Activated CD8-positive, alpha-beta memory T cell treated with anti-CD3 and anti-CD28 coated beads for 24 hours (primary cell): ENCODE data around the gene PHACTR1.
"Not testable (repeated sequence)": the region's sequence is repeated elsewhere in the genome, so short reads cannot be mapped to it uniquely, and the experiment has no call there.

Experiments used
- DNase-seq: peaks from one replicate; pipeline ENCODE4 v3.0.0-alpha.2; 2020

The PHACTR1 gene

GRCh38 chr6:12911427-12911826, 194.9 kb downstream of the PHACTR1 start:
- DNase-seq = no peak

GRCh38 chr6:12913201-12913600, 196.6 kb downstream of the PHACTR1 start:
- DNase-seq = no peak

- no peak for DNase-seq
Observed at GRCh38 chr6:12916006-12916405, 199.4 kb downstream of the PHACTR1 start.

- DNase-seq = no peak
Observed at GRCh38 chr6:12916420-12917136, 200.0 kb downstream of the PHACTR1 start.

- no peak for DNase-seq
Observed at GRCh38 chr6:12921467-12921866, 204.9 kb downstream of the PHACTR1 start.

- DNase-seq = no peak
Observed at GRCh38 chr6:12923644-12924235, 207.2 kb downstream of the PHACTR1 start.

- no peak for DNase-seq
Observed at GRCh38 chr6:12924911-12925310, 208.3 kb downstream of the PHACTR1 start.

GRCh38 chr6:12927746-12928145, 211.2 kb downstream of the PHACTR1 start:
- no peak for DNase-seq

- no peak for DNase-seq
Observed at GRCh38 chr6:12929678-12930077, 213.1 kb downstream of the PHACTR1 start.

- DNase-seq = no peak
Observed at GRCh38 chr6:12931639-12932038, 215.1 kb downstream of the PHACTR1 start.

- DNase-seq = no peak
Observed at GRCh38 chr6:12935637-12936036, 219.1 kb downstream of the PHACTR1 start.

GRCh38 chr6:12937971-12938370, 221.4 kb downstream of the PHACTR1 start:
- no peak for DNase-seq

GRCh38 chr6:12939314-12939713, 222.7 kb downstream of the PHACTR1 start:
- DNase-seq = no peak

GRCh38 chr6:12941422-12941821, 224.9 kb downstream of the PHACTR1 start:
- DNase-seq = no peak

GRCh38 chr6:12943549-12943948, 227.0 kb downstream of the PHACTR1 start:
- DNase-seq = no peak

GRCh38 chr6:12944001-12944400, 227.4 kb downstream of the PHACTR1 start:
- DNase-seq = no peak

- not testable (repeated sequence) for DNase-seq
Observed at GRCh38 chr6:12944528-12944927, 228.0 kb downstream of the PHACTR1 start.

GRCh38 chr6:12947151-12947871, 230.7 kb downstream of the PHACTR1 start:
- no peak for DNase-seq

GRCh38 chr6:12947967-12948366, 231.4 kb downstream of the PHACTR1 start:
- no peak for DNase-seq

GRCh38 chr6:12950976-12951375, 234.4 kb downstream of the PHACTR1 start:
- no peak for DNase-seq

- no peak for DNase-seq
Observed at GRCh38 chr6:12951415-12951814, 234.8 kb downstream of the PHACTR1 start.

- no peak for DNase-seq
Observed at GRCh38 chr6:12952318-12952717, 235.8 kb downstream of the PHACTR1 start.

- DNase-seq = no peak
Observed at GRCh38 chr6:12955956-12956355, 239.4 kb downstream of the PHACTR1 start.

- no peak for DNase-seq
Observed at GRCh38 chr6:12956991-12957320, 240.4 kb downstream of the PHACTR1 start.
